Fibroblast of skin of right quadriceps (primary cell): ENCODE results near the gene RBFOX2.
"Not testable (repeated sequence)": the region's sequence is repeated elsewhere in the genome, so short reads cannot be mapped to it uniquely, and the experiment has no call there.

Experiments
- DNase-seq: peaks from one replicate; pipeline ENCODE4 v3.0.0-alpha.2; 2013

The RBFOX2 gene

GRCh38 chr22:36028646-36029405 is at the start of gene RBFOX2:
TSS of gene RBFOX2 (minus strand) at chr22:36028824. CDS start at chr22:36028425, 399 bp downstream.
- peak; percentile 98 for DNase-seq

DNA sequence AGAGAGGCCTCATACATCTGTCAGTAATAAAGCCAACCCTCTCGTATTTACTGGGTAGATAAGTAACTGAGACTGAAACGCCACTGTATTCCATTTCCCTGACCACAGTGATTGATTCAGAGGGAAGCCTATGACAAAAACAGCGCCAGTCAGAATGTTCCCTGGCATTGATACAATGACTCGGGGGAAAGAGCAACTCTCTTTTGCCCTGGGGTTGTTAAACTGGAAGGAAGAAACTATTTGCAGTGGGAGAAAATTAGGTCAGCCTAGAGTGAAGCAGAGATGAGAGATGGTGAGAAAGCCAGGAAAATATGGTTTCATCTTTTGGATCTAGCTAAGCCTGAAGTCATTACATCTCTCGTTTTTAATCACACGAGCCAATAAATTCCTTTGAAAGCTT is 48.6 kb upstream of the RBFOX2 start:
- DNase-seq, result no peak

GRCh38 chr22:36075724-36076123 is 47.1 kb upstream of the RBFOX2 start:
- DNase-seq, result no peak

DNA sequence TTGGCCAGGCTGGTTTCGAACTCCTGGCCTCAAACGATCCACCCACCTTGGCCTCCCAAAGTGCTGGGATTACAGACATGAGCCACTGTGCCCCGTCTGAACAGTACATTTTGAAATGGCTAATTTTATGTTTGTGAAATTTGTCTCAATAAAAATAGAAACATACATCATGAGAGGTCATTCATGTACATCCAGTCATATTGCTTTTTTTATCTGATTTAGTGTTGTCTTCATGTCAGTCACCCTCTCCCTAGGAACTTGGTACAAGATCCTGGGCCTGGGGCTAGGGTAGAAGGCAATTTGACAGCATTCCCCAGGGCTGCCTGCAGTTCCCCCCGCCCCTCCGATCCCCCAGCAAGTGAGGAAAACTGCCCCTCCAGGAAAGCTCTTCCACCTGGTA is 46.6 kb upstream of the RBFOX2 start:
- DNase-seq, result no peak

DNA sequence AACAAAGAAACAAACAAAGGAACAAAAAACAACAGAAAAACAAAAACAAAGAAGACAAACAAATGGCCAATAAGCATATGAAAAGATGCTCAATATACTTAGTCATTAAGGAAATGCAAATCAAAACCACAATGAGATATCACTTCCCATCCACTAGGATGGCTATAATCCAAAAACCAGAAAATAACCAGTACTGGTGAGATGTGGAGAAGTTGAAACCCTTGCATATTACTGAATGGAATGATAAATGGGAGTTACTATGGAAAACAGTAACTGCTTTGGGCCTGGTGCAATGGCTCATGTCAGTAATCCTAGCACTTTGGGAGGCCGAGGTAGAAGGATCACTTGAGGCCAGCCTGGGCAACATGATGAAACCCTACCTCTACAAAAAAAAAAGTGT is 44.9 kb upstream of the RBFOX2 start:
- peak; percentile 77 for DNase-seq

- not testable (repeated sequence) for DNase-seq
Observed at GRCh38 chr22:36070645-36071044, 42.0 kb upstream of the RBFOX2 start.

DNA sequence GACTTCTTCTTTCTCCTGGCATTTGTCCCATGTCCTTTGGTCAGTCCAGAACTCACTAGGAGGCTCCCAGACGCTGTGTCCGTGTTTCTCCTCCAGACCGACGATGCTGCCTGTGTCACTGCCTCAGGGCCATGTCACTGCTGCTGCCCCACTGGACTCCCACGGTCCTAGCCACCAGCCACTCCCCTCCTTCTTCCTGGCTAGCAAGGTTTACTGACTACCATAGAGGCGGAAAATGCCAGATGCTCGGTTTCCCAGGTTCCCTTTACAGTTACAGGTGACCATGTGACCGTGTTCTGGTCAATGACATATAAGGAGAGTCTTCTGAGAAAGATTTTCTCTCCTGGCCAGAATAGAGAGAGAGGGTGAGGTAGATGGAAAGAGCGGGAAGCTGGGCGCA is 40.7 kb upstream of the RBFOX2 start:
- DNase-seq, result no peak

GRCh38 chr22:36068776-36069344 is 40.2 kb upstream of the RBFOX2 start:
- no peak for DNase-seq

DNA sequence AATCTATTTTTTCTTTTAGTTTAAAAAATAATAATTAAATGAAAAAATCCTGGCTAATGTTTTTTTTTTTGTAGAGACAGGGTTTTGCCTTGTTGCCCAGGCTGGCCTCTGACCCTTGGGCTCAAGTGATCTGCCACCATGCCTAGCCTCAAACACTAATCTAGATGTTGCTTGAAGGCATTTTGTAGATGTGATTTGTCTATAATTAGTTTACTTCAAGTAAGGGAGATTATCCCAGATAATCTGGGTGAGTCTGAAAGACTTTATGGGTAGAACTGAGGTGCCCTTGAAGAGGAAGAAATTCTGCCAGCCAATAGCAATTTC is 38.6 kb upstream of the RBFOX2 start:
- no peak for DNase-seq

- DNase-seq, result peak; percentile 97
Observed at GRCh38 chr22:36065775-36066544, 37.3 kb upstream of the RBFOX2 start.

DNA sequence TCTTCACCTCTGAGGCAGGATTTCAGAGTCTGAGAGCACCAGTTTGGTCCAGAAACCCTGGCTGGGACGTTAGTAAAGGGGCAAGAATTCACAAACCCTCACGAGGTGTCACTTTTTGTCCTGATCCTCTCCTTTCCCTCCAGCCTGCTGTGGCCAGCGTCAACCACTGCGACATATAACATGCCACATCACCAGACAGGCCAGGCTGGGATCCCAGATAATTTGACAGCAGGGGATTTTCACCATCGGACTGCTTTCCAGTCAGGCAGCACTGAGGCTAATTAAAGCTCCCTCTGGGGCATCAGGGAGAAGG is 36.8 kb upstream of the RBFOX2 start:
- DNase-seq, result no peak

DNA sequence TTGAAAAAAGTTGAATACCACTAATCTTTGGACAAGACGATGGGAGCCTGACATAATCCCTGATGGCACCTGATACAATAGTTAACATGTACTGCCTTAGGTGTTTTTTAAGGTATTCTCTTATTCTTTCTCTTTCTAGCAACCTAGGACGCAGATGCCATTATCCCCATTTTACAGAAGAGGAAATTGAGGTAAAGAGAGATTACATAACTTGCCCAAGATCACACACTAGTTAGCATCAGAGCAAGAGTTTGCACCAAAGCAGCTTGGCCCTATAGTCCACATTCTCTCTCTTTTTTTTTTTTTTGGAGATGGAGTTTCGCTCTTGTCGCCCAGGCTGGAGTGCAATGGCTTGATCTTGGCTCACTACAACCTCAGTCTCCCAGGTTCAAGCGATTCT is 35.7 kb upstream of the RBFOX2 start:
- no peak for DNase-seq

DNA sequence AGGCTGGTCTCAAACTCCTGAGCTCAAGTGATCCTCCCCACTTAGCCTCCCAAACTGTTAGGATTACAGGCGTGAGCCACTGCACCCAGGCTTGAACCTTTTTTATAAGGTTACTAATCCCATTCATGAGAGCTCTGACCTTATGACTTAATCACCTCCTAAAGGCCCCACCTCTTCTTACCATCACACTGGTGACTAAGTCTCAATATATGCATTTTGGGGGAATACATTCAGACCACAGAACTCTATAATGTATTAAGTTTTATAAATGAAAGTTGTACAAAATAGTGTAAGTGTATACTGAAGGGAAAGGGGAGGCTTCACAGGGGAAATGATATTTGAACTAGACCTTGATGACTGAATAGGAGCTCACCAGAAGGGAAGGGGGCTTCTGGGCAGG is 28.4 kb upstream of the RBFOX2 start:
- DNase-seq, result peak; percentile 78

DNA sequence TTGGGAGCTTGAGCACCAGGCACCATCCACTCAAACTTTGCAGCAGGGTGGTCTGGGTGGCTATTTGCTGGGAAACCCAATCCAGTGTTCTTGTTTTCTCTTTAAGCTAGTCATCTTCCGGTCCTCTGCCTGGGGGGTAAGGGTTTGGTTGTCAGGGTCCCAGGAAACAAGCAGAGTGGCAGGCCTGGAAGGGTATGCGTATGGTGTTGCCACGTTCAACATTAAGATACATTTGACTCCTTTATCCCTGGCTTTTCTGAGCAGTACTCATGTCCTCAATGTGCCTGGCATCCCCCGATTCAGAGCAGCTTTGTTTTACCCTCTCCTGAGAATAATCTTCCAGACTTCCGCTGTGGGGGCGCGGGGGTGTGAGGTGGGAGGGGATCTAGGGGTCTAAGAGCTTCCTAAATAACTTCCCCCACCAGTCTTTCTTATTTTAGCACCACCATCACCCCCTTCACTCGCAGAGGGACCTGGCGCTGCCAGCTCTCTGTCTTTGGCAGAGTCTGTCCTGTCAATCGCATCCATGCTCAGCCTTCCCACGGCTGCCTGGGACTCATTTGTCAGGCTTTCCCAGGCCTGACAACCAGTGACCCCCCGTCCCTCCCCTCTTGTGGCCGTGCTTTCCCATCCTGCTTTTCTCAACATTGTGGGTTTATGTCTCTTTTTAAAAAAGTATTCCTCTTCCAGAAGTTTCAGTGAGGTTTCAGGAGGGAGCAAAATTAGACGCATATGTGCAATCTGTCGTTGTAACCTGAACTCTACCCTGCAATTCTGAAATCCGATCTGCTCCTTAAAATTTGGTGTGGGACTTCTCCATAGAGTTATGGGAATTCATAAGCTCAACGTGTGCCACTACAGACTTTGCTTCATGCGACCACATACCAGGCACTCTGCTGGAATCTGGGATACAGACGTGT is 27.0 kb upstream of the RBFOX2 start:
- peak; percentile 81 for DNase-seq

- DNase-seq, result not testable (repeated sequence)
Observed at GRCh38 chr22:36054446-36054845, 25.8 kb upstream of the RBFOX2 start.

- DNase-seq, result no peak
Observed at GRCh38 chr22:36053242-36054147, 24.9 kb upstream of the RBFOX2 start.

- DNase-seq, result peak; percentile 72
Observed at GRCh38 chr22:36052505-36052941, 23.9 kb upstream of the RBFOX2 start.

DNA sequence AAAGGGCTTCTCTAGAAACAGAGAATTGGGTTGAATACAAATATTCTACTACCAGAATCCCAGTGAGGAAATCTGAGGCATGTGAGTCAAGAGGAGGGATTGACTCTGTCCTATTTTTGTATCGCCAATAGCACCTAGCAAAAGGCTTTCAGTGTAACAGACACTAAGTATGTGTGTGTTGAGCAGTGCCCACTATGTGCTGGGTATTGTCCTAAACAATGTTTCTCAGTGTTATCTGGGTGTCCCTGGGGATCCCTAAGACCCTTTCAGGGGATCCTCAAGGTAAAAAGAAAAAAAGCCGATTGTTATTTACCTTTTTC is 21.0 kb upstream of the RBFOX2 start:
- DNase-seq, result no peak

GRCh38 chr22:36048911-36049677 is 20.5 kb upstream of the RBFOX2 start:
- DNase-seq, result peak; percentile 49

GRCh38 chr22:36044517-36044916 is 15.9 kb upstream of the RBFOX2 start:
- DNase-seq, result not testable (repeated sequence)

DNA sequence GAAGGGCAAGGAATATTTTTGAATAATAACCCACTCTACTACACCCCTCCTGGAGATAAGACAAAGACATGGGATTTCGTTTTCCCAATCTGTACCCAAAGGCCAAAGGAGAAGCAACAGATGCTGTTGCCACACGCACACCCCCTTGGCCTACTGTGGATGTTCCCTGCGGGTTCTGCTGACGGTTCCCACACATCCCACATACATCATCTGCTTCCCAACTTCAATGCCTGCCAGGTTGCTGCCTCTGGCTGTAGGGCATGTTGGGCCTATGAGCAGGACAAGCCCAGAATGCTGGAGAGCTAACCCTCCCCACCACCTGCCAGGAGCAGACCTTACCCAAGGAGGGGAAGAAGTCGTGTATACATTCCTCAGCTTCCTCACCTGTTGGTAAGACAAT is 13.6 kb upstream of the RBFOX2 start:
- DNase-seq, result no peak
